PC-3 (cell line): ENCODE data around the gene SULT4A1. TPM values are rescaled to one million over a fixed set of nuclear protein-coding genes. Genes with fewer than 3 reads are reported as not detected.

ENCODE experiments used
- ATAC-seq: fragments of 200-7000 bp; cut with Tn5 transposase; 2 replicates; pipeline ENCODE4 v1.9.1; 2020; ENCODE audit warnings: mild to moderate bottlenecking, moderate library complexity
- BruUV-seq: library from RNA; stranded (reverse); fragments of 400-500 nt; replicated peaks from 2 replicates; lab custom pipeline; 2021; lab: Mats Ljungman, UMichigan
- CTCF ChIA-PET: fragments of 300-600 bp; sonication (Branson Sonifier 250); formaldehyde crosslinking; loops from one replicate; lab custom pipeline; 2022; ENCODE audit warnings: antibody characterized with exemption; lab: Charles Lee
- POLR2A ChIA-PET: fragments of 300-600 bp; sonication (Branson Sonifier 250); formaldehyde crosslinking; loops from one replicate; lab custom pipeline; 2022; ENCODE audit warnings: antibody characterized with exemption; ENCODE audit not compliant: unreplicated experiment; lab: Charles Lee
- DNase-seq: peaks from one replicate; pipeline ENCODE4 v3.0.0-alpha.2; 2015
- H2AFZ ChIP-seq: fragments of 300-600 bp; sonication (generic); 2 replicates; pipeline ENCODE4 v1.6.0; 2016; ENCODE audit warnings: antibody characterized with exemption, low read length
- H3F3A ChIP-seq: fragments of 300-600 bp; sonication (generic); one replicate; pipeline ENCODE4 v1.6.0; 2017; ENCODE audit warnings: antibody characterized with exemption, low read length, control low read depth, mild to moderate bottlenecking; ENCODE audit not compliant: unreplicated experiment
- H3K27ac ChIP-seq: fragments of 300-600 bp; sonication (generic); 2 replicates; pipeline ENCODE4 v1.5.1; 2016; ENCODE audit warnings: mild to moderate bottlenecking, low read length
- H3K27me3 ChIP-seq: fragments of 300-600 bp; sonication (generic); 2 replicates; pipeline ENCODE4 v1.6.1; 2016; ENCODE audit warnings: low read length, mixed read lengths
- H3K36me3 ChIP-seq: fragments of 300-600 bp; sonication (generic); 2 replicates; pipeline ENCODE4 v1.6.1; 2016; ENCODE audit warnings: low read depth, mixed run types, low read length, mixed read lengths
- H3K4me1 ChIP-seq: fragments of 300-600 bp; sonication (generic); 2 replicates; pipeline ENCODE4 v1.5.1; 2016; ENCODE audit warnings: low read length; ENCODE audit not compliant: insufficient read depth
- H3K4me2 ChIP-seq: fragments of 300-600 bp; sonication (generic); 2 replicates; pipeline ENCODE4 v1.6.0; 2016; ENCODE audit warnings: low read length
- H3K4me3 ChIP-seq: fragments of 300-600 bp; sonication (generic); 2 replicates; pipeline ENCODE4 v1.5.1; 2016; ENCODE audit warnings: mild to moderate bottlenecking, low read length, mixed read lengths
- H3K79me2 ChIP-seq: fragments of 300-600 bp; sonication (generic); 2 replicates; pipeline ENCODE4 v1.6.1; 2017; ENCODE audit warnings: low read length, mixed read lengths
- H3K9ac ChIP-seq: fragments of 300-600 bp; sonication (generic); 2 replicates; pipeline ENCODE4 v1.6.0; 2016; ENCODE audit warnings: mild to moderate bottlenecking, low read length
- H3K9me2 ChIP-seq: fragments of 300-600 bp; sonication (generic); replicated peaks from 2 replicates; pipeline ENCODE4 v1.6.1; 2016; ENCODE audit warnings: mixed run types, low read length, mixed read lengths
- H3K9me3 ChIP-seq: fragments of 300-600 bp; sonication (generic); 2 replicates; pipeline ENCODE4 v1.6.1; 2016; ENCODE audit warnings: low read length, mixed read lengths
- H4K20me1 ChIP-seq: fragments of 300-600 bp; sonication (generic); 2 replicates; pipeline ENCODE4 v1.6.1; 2016; ENCODE audit warnings: low read length, mixed read lengths
- CTCF ChIP-seq: fragments of 300-600 bp; sonication (generic); conservative IDR thresholded peaks from 2 replicates; pipeline ENCODE4 v1.5.1; 2017; ENCODE audit warnings: antibody characterized with exemption, low read depth, mild to moderate bottlenecking, low read length
- EZH2 ChIP-seq: fragments of 300-600 bp; sonication (generic); IDR thresholded peaks from one replicate; pipeline ENCODE4 v1.6.1; 2017; ENCODE audit warnings: antibody characterized with exemption, mild to moderate bottlenecking, low read length; ENCODE audit not compliant: unreplicated experiment
- EZH2phosphoT487 ChIP-seq: fragments of 300-600 bp; sonication (generic); IDR thresholded peaks from 2 replicates; pipeline ENCODE4 v1.6.1; 2018; ENCODE audit warnings: mild to moderate bottlenecking, antibody characterized with exemption, low read length, borderline replicate concordance
- intact Hi-C: fragments of 100-400 bp; cut with micrococcal nuclease; formaldehyde crosslinking; loops from 2 replicates; pipeline ENCODE4 v1.9.0; 2023
- total RNA-seq: library from RNA; depleted of rRNA; stranded (reverse); fragments of >200 nt; gene quantifications from 2 replicates; pipeline ENCODE4 v1.2.3, GENCODE V29; 2014

SULT4A1 gene
- total RNA-seq, 1 experiment from 2014 or later = not detected

DNA sequence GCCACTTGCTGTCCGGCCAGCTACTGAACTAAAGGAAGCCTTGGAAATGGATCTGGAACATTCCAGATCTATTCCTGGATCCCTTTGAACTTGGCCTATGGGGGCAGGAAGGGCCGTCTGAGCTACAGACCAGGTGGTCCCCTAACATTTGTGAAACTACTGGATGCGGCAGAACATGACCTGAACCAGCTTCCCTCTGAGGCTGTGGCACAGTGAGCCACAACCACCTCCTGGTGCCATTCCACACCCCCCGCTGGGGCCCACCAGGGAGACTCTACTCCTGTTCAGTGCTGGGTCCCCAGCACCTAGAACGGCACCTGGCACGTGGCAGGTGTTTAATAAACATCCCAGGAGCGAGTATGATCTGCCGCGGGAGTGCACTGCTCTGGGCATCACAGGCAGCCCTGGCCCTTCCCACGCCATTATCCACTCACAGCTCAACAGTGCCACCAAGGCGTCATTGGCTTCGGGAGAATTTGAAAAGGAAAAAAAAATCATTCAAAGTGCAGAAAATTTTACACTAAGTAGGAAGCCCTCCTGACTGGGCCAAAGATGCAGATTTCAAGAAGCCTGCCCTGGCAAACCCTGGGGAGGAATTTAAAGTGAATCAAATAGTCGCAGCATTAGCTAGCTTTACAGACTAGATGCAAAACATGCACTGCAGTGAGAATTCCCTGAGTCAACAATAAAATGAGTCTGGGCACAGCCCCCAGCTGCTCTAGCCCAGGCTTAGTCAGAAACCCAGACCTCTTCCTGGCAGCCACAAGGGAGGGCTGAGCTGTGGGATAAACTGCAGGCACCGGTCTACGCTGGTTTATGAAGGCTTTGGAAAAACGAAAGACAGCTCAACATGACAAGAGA, 35.9 kb downstream of the SULT4A1 start:
- H3F3A ChIP-seq = no peaks in the 10 kb centered on the region
- peaks cover 17% of the 10 kb centered on the region for H3K4me1 ChIP-seq
- no peaks in the 10 kb centered on the region for H3K36me3 ChIP-seq
- H3K9me3 ChIP-seq = no peaks in the 10 kb centered on the region
- H3K9me2 ChIP-seq = no peaks in the 10 kb centered on the region
- H2AFZ ChIP-seq = peak overlapping the region; percentile 46; the same call in 1 of the 2 replicates
- H3K4me2 ChIP-seq = peak overlapping the region; percentile 75
- ATAC-seq (peak; percentile 77), DNase-seq (peak; percentile 62)
- no peaks in the 10 kb centered on the region for H4K20me1 ChIP-seq
- ChIA-PET POLR2A (interaction anchor here (0.5 kb wide), 1 partner anchor 71 kb away, joined by 3 read pairs; no protein-coding TSS in a partner anchor), CTCF (interaction anchor here (0.6 to 2.0 kb wide), 6 partner anchors 49 to 455 kb away, joined by 3 to 6 read pairs (median 4); no protein-coding TSS in a partner anchor)
- H3K9ac ChIP-seq = no peak overlapping the region
- no peak overlapping the region for H3K27ac ChIP-seq
- no TSS peak for BruUV-seq
- TF ChIP-seq EZH2 (no peak), EZH2phosphoT487 (no peak), CTCF (peak; percentile 73)
- peak overlapping the region; percentile 22; the same call in 1 of the 2 replicates for H3K4me3 ChIP-seq
- H3K79me2 ChIP-seq = no peaks in the 10 kb centered on the region
- H3K27me3 ChIP-seq = no peaks in the 10 kb centered on the region
- intact Hi-C loops = loop anchor here (5.0 kb wide), 1 partner anchor 439 kb away; no protein-coding TSS in a partner anchor

DNA sequence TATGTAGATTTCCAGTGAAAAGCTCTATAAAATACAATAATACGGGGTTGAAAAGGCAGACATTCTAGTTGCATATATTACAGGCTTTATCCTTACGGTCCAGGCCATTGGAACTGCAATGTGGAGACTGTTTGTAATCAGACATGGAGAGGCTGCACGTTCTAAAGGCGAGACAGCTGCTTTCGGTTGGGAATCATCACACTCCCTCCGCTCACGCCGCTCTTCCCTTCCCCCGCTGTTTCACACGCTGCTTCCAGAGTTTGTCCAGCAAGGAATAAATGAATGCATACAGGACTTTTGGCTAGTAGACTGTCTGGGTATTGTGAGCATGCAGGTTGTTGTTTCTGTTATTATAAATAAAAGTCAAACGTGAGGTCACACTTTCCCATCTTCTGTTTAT, 36.7 kb downstream of the SULT4A1 start:
- no peaks in the 10 kb centered on the region for H3K27me3 ChIP-seq
- no TSS peak for BruUV-seq
- H3K9me2 ChIP-seq = no peaks in the 10 kb centered on the region
- H3K4me3 ChIP-seq = no peak overlapping the region
- no peak overlapping the region for H3K27ac ChIP-seq
- H4K20me1 ChIP-seq = no peaks in the 10 kb centered on the region
- no peak overlapping the region for H2AFZ ChIP-seq
- H3K9ac ChIP-seq = no peak overlapping the region
- no peaks in the 10 kb centered on the region for H3K79me2 ChIP-seq
- no peak overlapping the region for H3K4me2 ChIP-seq
- ATAC-seq (no peak), DNase-seq (no peak)
- H3K4me1 ChIP-seq = peaks cover 17% of the 10 kb centered on the region
- H3K9me3 ChIP-seq = no peaks in the 10 kb centered on the region
- CTCF ChIA-PET = interaction anchor here (0.7 to 2.0 kb wide), 2 partner anchors 49 to 335 kb away, joined by 3 to 5 read pairs; no protein-coding TSS in a partner anchor
- no peaks in the 10 kb centered on the region for H3K36me3 ChIP-seq
- POLR2A ChIA-PET = no interaction called here
- TF ChIP-seq CTCF (no peak), EZH2 (no peak), EZH2phosphoT487 (no peak)
- no peaks in the 10 kb centered on the region for H3F3A ChIP-seq
- intact Hi-C loops = loop anchor here (5.0 kb wide), 1 partner anchor 438 kb away; no protein-coding TSS in a partner anchor
